ENCODE data around the gene ATP1B3.

DNA sequence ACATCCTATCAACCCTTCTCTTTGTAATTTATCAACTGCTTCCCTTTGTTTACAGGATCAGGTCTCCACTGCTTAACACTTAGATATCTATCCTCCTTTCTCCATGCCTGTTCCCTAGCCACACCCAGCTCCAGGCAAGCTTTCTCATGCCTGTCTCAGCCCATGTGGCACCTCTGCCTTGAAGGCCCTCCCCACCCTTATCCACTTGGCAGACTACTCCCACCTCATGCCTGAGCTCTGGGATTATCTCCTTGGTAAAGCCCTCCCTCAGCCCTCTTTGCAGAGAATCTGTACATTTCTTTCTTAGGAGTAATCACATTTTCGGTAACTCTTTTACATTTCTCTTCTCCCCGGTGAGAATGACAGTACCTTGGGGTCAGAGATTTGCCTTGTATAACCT, 96.0 kb downstream of the ATP1B3 start:
- TF ChIP-seq, protein P1, sequence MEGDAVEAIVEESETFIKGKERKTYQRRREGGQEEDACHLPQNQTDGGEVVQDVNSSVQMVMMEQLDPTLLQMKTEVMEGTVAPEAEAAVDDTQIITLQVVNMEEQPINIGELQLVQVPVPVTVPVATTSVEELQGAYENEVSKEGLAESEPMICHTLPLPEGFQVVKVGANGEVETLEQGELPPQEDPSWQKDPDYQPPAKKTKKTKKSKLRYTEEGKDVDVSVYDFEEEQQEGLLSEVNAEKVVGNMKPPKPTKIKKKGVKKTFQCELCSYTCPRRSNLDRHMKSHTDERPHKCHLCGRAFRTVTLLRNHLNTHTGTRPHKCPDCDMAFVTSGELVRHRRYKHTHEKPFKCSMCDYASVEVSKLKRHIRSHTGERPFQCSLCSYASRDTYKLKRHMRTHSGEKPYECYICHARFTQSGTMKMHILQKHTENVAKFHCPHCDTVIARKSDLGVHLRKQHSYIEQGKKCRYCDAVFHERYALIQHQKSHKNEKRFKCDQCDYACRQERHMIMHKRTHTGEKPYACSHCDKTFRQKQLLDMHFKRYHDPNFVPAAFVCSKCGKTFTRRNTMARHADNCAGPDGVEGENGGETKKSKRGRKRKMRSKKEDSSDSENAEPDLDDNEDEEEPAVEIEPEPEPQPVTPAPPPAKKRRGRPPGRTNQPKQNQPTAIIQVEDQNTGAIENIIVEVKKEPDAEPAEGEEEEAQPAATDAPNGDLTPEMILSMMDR (IDR thresholded peaks at IDR 0.05; ENCODE audit: insufficient read depth, low read depth, low read length), result no peak
- no peak for TF ChIP-seq EZH2 (IDR thresholded peaks at IDR 0.05; ENCODE audit: insufficient read depth, low read length)
